H1 (cell line): ENCODE data around the gene RPL41. TPM values are rescaled to one million over a fixed set of nuclear protein-coding genes. Genes with fewer than 3 reads are reported as not detected.

Experiments
- BCL11A ChIP-seq, 2 experiments: IDR thresholded peaks; one replicate each; pipeline ENCODE4 v1.6.1; 2011; ENCODE audit warnings: low read depth in 2 of 2, low read length in 2 of 2, mild to moderate bottlenecking in 2 of 2
- CBX8 ChIP-seq: fragments of 300-800, 300-1000 bp; sonication (generic); IDR thresholded peaks from 2 replicates; pipeline ENCODE4 v1.7.1; 2016; ENCODE audit warnings: low read depth, low read length, borderline replicate concordance
- CEBPB ChIP-seq: IDR thresholded peaks from 2 replicates; pipeline ENCODE4 v1.6.1; 2012; ENCODE audit warnings: low read depth, low read length
- CHD1 ChIP-seq: IDR thresholded peaks from 2 replicates; pipeline ENCODE4 v1.6.1; 2012; ENCODE audit warnings: low read depth, low read length, improper control_type of control experiment
- CTBP2 ChIP-seq: IDR thresholded peaks from 2 replicates; pipeline ENCODE4 v1.7.0; 2011; ENCODE audit warnings: borderline replicate concordance, mild to moderate bottlenecking, moderate library complexity, mixed read lengths, low read length; ENCODE audit not compliant: insufficient read depth, insufficient read length
- EGR1 ChIP-seq: IDR thresholded peaks from 2 replicates; pipeline ENCODE4 v1.6.1; 2011; ENCODE audit warnings: low read depth, low read length, borderline replicate concordance
- SIRT6 ChIP-seq: IDR thresholded peaks from one replicate; pipeline ENCODE4 v1.7.1; 2012; ENCODE audit warnings: low read length, inconsistent platforms
- TAF1 ChIP-seq: IDR thresholded peaks from 2 replicates; pipeline ENCODE4 v1.6.1; 2011; ENCODE audit warnings: mild to moderate bottlenecking, low read depth, low read length
- polyA plus RNA-seq, 7 experiments: library from polyadenylated mRNA; depleted of rRNA in 3 of 7; stranded (reverse) in 5 of 7; unstranded in 2 of 7; fragments of >200 nt in 5 of 7; fragments of 200-250 nt in 2 of 7; gene quantifications; 1 replicate in 5 of 7; 2 replicates in 1 of 7; 4 replicates in 1 of 7; pipeline versions ENCODE4 v1.2.1 to v1.2.3, GENCODE V29; 2011 to 2013; ENCODE audit warnings: missing spikeins in 2 of 7, mixed read lengths in 2 of 7
- total RNA-seq: library from RNA; stranded (reverse); fragmentation: NEBNext Ultra II Directional; extraction: Animal tissue kit (Norgen Biotek cat#: 25700); gene quantifications from 2 replicates; pipeline ENCODE4 v1.2.1, GENCODE V29; 2021

RPL41 gene
- total and polyA plus RNA-seq, 2 of the 8 experiments (the other 6 are each of a cell fraction or from before 2014, with no cell fraction given), result 4,440 to 16,488 TPM

- no peak for TF ChIP-seq EGR1
- TF ChIP-seq CEBPB, result 0 out of 2 replicates have a peak, but pooled peaks have one; percentile 35
- peak; percentile 91 for TF ChIP-seq TAF1
- no peak for TF ChIP-seq CBX8
- TF ChIP-seq BCL11A (IDR thresholded peaks at IDR 0.05; ENCODE audit: low read depth in 2 of 2, low read length in 2 of 2), result no peak
- TF ChIP-seq CTBP2, result no peak
- no peak; the same call in 1 of the 2 replicates for TF ChIP-seq CHD1
- TF ChIP-seq SIRT6, result no peak
Observed at GRCh38 chr12:56127888-56128669, 11.6 kb downstream of the RPL41 start, which contains the start of gene ESYT1 (continued).
